Neuron (in vitro differentiated cells): ENCODE results near the gene MAMLD1.

Source experiments
- H2AFZ ChIP-seq: one replicate; pipeline ENCODE4 v1.6.1; 2013; ENCODE audit warnings: low read depth, mild to moderate bottlenecking, inconsistent platforms, low read length, moderate library complexity
- H3K27me3 ChIP-seq: one replicate; pipeline ENCODE4 v1.6.1; 2013; ENCODE audit warnings: low read length; ENCODE audit not compliant: insufficient read depth
- H3K36me3 ChIP-seq: one replicate; pipeline ENCODE4 v1.6.1; 2013; ENCODE audit warnings: low read length; ENCODE audit not compliant: insufficient read depth
- H3K4me1 ChIP-seq: one replicate; pipeline ENCODE4 v1.6.1; 2013; ENCODE audit warnings: low read length; ENCODE audit not compliant: insufficient read depth
- H3K4me3 ChIP-seq: 2 replicates; pipeline ENCODE4 v1.5.1; 2013; ENCODE audit warnings: mild to moderate bottlenecking, low read length, moderate library complexity
- H3K9me3 ChIP-seq: one replicate; pipeline ENCODE4 v1.6.1; 2013; ENCODE audit warnings: low read length

Gene MAMLD1

DNA sequence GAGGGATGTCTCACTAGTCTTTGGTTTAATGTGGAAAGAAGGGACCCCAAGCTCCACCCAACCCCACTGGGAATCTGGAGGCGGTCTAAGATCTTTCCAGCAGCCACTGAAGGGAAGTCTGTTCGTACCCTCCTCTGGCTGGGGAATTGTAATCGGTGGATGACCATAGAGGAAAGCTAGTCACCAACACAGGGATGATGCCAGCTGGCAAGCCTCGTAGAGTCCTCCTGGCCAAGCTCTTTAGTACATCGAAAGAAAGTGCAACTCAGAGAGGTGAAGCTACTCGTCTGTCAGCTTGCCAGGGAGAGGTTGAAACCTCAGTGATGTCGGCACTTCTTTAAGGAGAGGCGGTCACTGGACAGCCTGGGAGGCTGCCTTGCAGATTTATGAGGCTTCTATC is 58.7 kb downstream of the MAMLD1 start:
- Histone ChIP-seq H3K27me3 (no peaks in the 10 kb centered on the region), H3K36me3 (no peaks in the 10 kb centered on the region), H3K4me3 (no peak overlapping the region), H2AFZ (no peak overlapping the region), H3K9me3 (no peaks in the 10 kb centered on the region), H3K4me1 (no peaks in the 10 kb centered on the region)

DNA sequence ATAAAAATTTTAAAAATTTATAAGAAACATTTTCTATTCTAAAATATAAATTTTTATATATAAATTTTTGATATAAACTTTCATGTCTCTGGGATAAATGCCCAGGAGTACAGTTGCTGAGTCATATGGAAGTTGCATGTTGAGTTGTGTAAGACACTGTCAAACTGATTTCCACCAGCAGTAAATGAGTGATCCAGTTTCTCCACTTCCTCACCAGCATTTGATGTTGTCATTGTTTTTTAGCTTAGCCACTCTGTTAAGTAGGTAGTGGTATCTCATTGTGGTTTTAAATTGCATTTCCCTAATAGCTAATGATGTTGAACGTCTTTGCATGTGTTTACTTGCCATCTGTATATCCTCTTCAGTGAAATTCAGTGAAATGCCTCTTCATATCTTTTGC is 66.5 kb downstream of the MAMLD1 start:
- no peaks in the 10 kb centered on the region for H3K36me3 ChIP-seq
- H3K4me1 ChIP-seq, result no peaks in the 10 kb centered on the region
- H3K9me3 ChIP-seq, result no peaks in the 10 kb centered on the region
- H2AFZ ChIP-seq, result no peak overlapping the region
- H3K4me3 ChIP-seq, result no peak overlapping the region
- H3K27me3 ChIP-seq, result no peaks in the 10 kb centered on the region

- no peaks in the 10 kb centered on the region for H3K36me3 ChIP-seq
- no peaks in the 10 kb centered on the region for H3K27me3 ChIP-seq
- H3K9me3 ChIP-seq, result peaks cover 2% of the 10 kb centered on the region
- H3K4me1 ChIP-seq, result no peaks in the 10 kb centered on the region
- H3K4me3 ChIP-seq, result no peak overlapping the region
- no peak overlapping the region for H2AFZ ChIP-seq
Observed at GRCh38 chrX:150436195-150436594, 73.1 kb downstream of the MAMLD1 start.

DNA sequence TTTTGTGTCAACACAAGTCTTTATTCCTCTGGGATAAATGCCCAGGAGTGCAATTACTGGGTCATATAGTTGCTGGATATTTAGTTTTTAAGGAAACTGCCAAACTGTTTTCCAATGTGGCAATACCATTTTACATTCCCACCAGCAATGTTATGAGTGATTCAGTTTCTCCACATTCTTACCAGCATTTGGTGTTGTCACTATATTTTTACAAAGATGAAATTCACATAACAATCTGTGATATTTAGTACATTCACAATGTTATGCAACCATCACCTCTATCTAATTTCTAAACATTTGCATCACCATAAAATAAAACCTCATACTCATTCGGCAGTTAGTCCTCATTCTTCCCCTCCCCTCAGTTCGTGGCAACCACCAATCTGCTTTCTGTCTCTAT is 75.0 kb downstream of the MAMLD1 start:
- Histone ChIP-seq H3K4me3 (no peak overlapping the region), H3K27me3 (no peaks in the 10 kb centered on the region), H3K4me1 (no peaks in the 10 kb centered on the region), H2AFZ (no peak overlapping the region), H3K9me3 (peaks cover 2% of the 10 kb centered on the region), H3K36me3 (no peaks in the 10 kb centered on the region)

- H3K4me3 ChIP-seq, result no peak overlapping the region
- no peaks in the 10 kb centered on the region for H3K9me3 ChIP-seq
- H3K27me3 ChIP-seq, result no peaks in the 10 kb centered on the region
- no peak overlapping the region for H2AFZ ChIP-seq
- no peaks in the 10 kb centered on the region for H3K4me1 ChIP-seq
- no peaks in the 10 kb centered on the region for H3K36me3 ChIP-seq
Observed at GRCh38 chrX:150446151-150446550, 83.0 kb downstream of the MAMLD1 start.

GRCh38 chrX:150446995-150447394 is 83.9 kb downstream of the MAMLD1 start:
- Histone ChIP-seq H2AFZ (no peak overlapping the region), H3K4me3 (no peak overlapping the region), H3K9me3 (no peaks in the 10 kb centered on the region), H3K27me3 (no peaks in the 10 kb centered on the region), H3K36me3 (no peaks in the 10 kb centered on the region), H3K4me1 (no peaks in the 10 kb centered on the region)

GRCh38 chrX:150449313-150449712 is 86.2 kb downstream of the MAMLD1 start:
- H3K27me3 ChIP-seq, result no peaks in the 10 kb centered on the region
- H2AFZ ChIP-seq, result no peak overlapping the region
- no peaks in the 10 kb centered on the region for H3K9me3 ChIP-seq
- H3K36me3 ChIP-seq, result no peaks in the 10 kb centered on the region
- no peaks in the 10 kb centered on the region for H3K4me1 ChIP-seq
- H3K4me3 ChIP-seq, result no peak overlapping the region

DNA sequence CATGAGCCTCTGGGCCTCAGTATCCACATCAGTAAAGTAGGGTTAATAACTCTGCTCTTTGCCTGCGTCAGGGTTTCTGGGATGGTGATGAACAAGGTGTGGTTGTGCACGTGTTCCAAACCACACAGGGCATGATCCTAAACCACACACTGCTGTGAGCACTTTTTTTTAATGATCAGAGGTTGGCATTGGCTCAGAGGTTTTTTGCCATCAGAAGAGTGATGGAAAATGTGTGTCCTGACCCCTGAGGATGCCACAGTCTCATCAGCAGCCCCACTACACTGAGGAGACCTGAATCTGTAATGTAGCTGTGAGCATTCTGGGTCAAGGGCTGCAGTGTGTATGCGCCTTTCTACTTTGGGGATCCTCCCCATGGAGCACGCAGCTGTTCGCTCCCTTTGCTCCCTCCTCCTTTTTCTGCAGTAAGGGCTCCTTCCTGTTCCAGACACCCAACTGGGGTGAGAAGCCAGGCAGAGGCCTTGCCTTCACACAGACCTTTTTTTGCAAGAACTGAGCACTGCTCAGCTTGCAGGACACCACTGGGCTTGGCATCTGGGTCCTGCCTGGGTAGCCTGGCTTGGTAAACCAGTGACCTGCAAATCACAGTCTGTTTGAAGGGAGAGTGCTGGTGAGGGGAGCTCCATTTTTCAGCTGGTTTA is 87.5 kb downstream of the MAMLD1 start:
- no peak overlapping the region for H3K4me3 ChIP-seq
- H3K36me3 ChIP-seq, result no peaks in the 10 kb centered on the region

GRCh38 chrX:150451953-150452352 is 88.8 kb downstream of the MAMLD1 start:
- H2AFZ ChIP-seq, result no peak overlapping the region
- H3K4me3 ChIP-seq, result no peak overlapping the region
- H3K27me3 ChIP-seq, result no peaks in the 10 kb centered on the region
- H3K36me3 ChIP-seq, result no peaks in the 10 kb centered on the region
- no peaks in the 10 kb centered on the region for H3K9me3 ChIP-seq
- H3K4me1 ChIP-seq, result no peaks in the 10 kb centered on the region

More for the DNA sequence above, 87.5 kb downstream of the MAMLD1 start:
- no peak overlapping the region for H2AFZ ChIP-seq
- H3K9me3 ChIP-seq, result no peaks in the 10 kb centered on the region
- H3K27me3 ChIP-seq, result no peaks in the 10 kb centered on the region
- no peaks in the 10 kb centered on the region for H3K4me1 ChIP-seq

DNA sequence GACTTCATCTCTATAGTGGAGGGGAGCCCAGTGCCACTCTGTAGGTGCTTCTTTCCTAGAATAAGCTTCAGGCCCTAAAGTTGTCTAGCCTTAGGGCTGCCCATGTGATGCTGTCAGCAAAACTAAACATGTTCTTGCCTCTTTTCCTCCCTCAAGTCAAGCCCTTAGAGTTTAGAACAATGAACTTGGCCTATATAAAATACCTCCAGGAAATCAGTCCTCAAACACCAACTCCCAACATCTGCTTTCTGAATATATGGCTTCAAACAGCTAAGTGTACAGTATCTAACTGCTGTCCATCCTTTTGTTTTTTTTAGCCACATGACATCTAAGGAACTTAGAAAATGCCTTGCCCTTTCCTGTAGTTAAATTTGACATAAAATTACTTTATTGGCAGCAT is 91.0 kb downstream of the MAMLD1 start:
- H3K36me3 ChIP-seq, result no peaks in the 10 kb centered on the region
- no peak overlapping the region for H3K4me3 ChIP-seq
- no peak overlapping the region for H2AFZ ChIP-seq
- no peaks in the 10 kb centered on the region for H3K9me3 ChIP-seq
- no peaks in the 10 kb centered on the region for H3K27me3 ChIP-seq
- H3K4me1 ChIP-seq, result no peaks in the 10 kb centered on the region

GRCh38 chrX:150454508-150455214 is 91.5 kb downstream of the MAMLD1 start:
- Histone ChIP-seq H3K4me1 (no peaks in the 10 kb centered on the region), H3K9me3 (no peaks in the 10 kb centered on the region), H2AFZ (no peak overlapping the region), H3K36me3 (no peaks in the 10 kb centered on the region), H3K27me3 (no peaks in the 10 kb centered on the region), H3K4me3 (no peak overlapping the region)

DNA sequence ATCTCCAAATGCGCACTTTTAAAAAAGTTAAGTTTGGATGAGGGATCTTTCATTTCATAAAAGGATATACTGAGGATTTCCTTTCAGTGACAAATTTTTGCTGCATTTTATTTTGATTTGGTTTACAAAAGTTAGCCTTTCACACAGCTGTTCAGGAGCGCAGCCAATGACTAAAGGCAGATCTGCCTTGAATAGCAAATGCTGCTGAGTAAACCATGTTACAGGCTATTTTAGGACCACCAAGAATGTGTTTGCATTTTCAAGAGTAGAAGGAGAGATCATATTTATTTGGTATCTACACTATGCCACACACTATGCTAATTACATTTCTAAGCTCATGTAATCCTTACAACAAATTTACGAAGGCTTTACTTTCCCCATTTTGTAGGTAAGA is 92.1 kb downstream of the MAMLD1 start:
- Histone ChIP-seq H3K36me3 (no peaks in the 10 kb centered on the region), H3K27me3 (no peaks in the 10 kb centered on the region), H2AFZ (no peak overlapping the region), H3K4me1 (no peaks in the 10 kb centered on the region), H3K9me3 (no peaks in the 10 kb centered on the region), H3K4me3 (no peak overlapping the region)

GRCh38 chrX:150456466-150456865 is 93.3 kb downstream of the MAMLD1 start:
- no peak overlapping the region for H3K4me3 ChIP-seq
- no peaks in the 10 kb centered on the region for H3K9me3 ChIP-seq
- no peak overlapping the region for H2AFZ ChIP-seq
- no peaks in the 10 kb centered on the region for H3K4me1 ChIP-seq
- no peaks in the 10 kb centered on the region for H3K27me3 ChIP-seq
- H3K36me3 ChIP-seq, result no peaks in the 10 kb centered on the region

GRCh38 chrX:150456941-150457340 is 93.8 kb downstream of the MAMLD1 start:
- Histone ChIP-seq H2AFZ (no peak overlapping the region), H3K36me3 (no peaks in the 10 kb centered on the region), H3K27me3 (no peaks in the 10 kb centered on the region), H3K4me3 (no peak overlapping the region), H3K9me3 (no peaks in the 10 kb centered on the region), H3K4me1 (no peaks in the 10 kb centered on the region)
